HEK293 (cell line): Measurements from ENCODE around the gene BDKRB2.

ENCODE experiments used
- CTCF ChIA-PET: fragments of 350-600 bp; formaldehyde crosslinking; extraction: SDS; loops from one replicate; lab custom pipeline; 2021; ENCODE audit warnings: antibody characterized with exemption; lab: Yijun Ruan, JAX
- POLR2A ChIA-PET: fragments of 300-600 bp; formaldehyde crosslinking; extraction: SDS; loops from one replicate; lab custom pipeline; 2020; ENCODE audit warnings: antibody characterized with exemption, inconsistent platforms; lab: Yijun Ruan, JAX
- H3K27ac ChIP-seq: fragments of 200-500 bp; sonication (Bioruptor generic); 2 replicates; pipeline ENCODE4 v1.5.1; 2014; ENCODE audit warnings: low read depth, low read length, control low read depth, inconsistent platforms; ENCODE audit errors: extremely low read depth
- H3K36me3 ChIP-seq, 2 experiments: fragments of 200-500 bp in 1 of 2; sonication (Bioruptor generic) in 1 of 2; 1 replicate in 1 of 2; 2 replicates in 1 of 2; pipeline ENCODE4 v1.5.1; 2014 to 2017; ENCODE audit warnings: inconsistent platforms in 2 of 2, low read length in 2 of 2; ENCODE audit not compliant: control insufficient read depth in 2 of 2, insufficient read depth in 1 of 2
- H3K4me1 ChIP-seq: fragments of 200-500 bp; sonication (Bioruptor generic); 2 replicates; pipeline ENCODE4 v1.5.1; 2014; ENCODE audit warnings: mild to moderate bottlenecking, low read length, inconsistent platforms; ENCODE audit not compliant: control insufficient read depth, insufficient read depth
- H3K4me3 ChIP-seq: 2 replicates; pipeline ENCODE4 v1.5.1; 2011; ENCODE audit warnings: low read depth, mild to moderate bottlenecking, control low read depth, low read length, moderate library complexity
- H3K9me3 ChIP-seq: fragments of 200-500 bp; sonication (Bioruptor generic); 2 replicates; pipeline ENCODE4 v1.5.1; 2014; ENCODE audit warnings: low read depth, low read length, inconsistent platforms; ENCODE audit not compliant: control insufficient read depth, insufficient read depth
- BCL11B ChIP-seq: fragments of 450-650 bp; formaldehyde crosslinking; IDR thresholded peaks from 2 replicates; pipeline ENCODE4 v1.5.1; 2016; ENCODE audit warnings: low read depth, missing biosample characterization, missing genetic modification characterization
- HOXD13 ChIP-seq: sonication (generic); formaldehyde crosslinking; IDR thresholded peaks from 2 replicates; pipeline ENCODE4 v1.8.0; 2022; ENCODE audit warnings: missing genetic modification reagents, borderline replicate concordance
- KLF17 ChIP-seq: fragments of 450-650 bp; formaldehyde crosslinking; IDR thresholded peaks from 2 replicates; pipeline ENCODE4 v1.5.1; 2016; ENCODE audit warnings: missing biosample characterization, missing genetic modification characterization
- PRDM4 ChIP-seq: fragments of 450-650 bp; formaldehyde crosslinking; IDR thresholded peaks from 2 replicates; pipeline ENCODE4 v1.5.1; 2017; ENCODE audit warnings: missing biosample characterization, missing genetic modification characterization
- PRDM6 ChIP-seq: fragments of 450-650 bp; formaldehyde crosslinking; IDR thresholded peaks from 2 replicates; pipeline ENCODE4 v1.5.1; 2017; ENCODE audit warnings: missing biosample characterization, missing genetic modification characterization
- SCRT1 ChIP-seq: fragments of 450-650 bp; formaldehyde crosslinking; IDR thresholded peaks from 2 replicates; pipeline ENCODE4 v1.5.1; 2016; ENCODE audit warnings: missing biosample characterization, missing genetic modification characterization, borderline replicate concordance
- ZNF513 ChIP-seq: fragments of 450-650 bp; IDR thresholded peaks from 2 replicates; pipeline ENCODE4 v1.5.1; 2018; ENCODE audit warnings: missing biosample characterization, missing genetic modification characterization
- ZNF549 ChIP-seq: fragments of 450-650 bp; IDR thresholded peaks from 2 replicates; pipeline ENCODE4 v1.5.1; 2018; ENCODE audit warnings: missing biosample characterization, missing genetic modification characterization, mild to moderate bottlenecking, inconsistent platforms, moderate library complexity
- ZNF623 ChIP-seq: fragments of 450-650 bp; formaldehyde crosslinking; IDR thresholded peaks from 2 replicates; pipeline ENCODE4 v1.5.1; 2016; ENCODE audit warnings: missing biosample characterization, missing genetic modification characterization
- ZNF701 ChIP-seq: fragments of 450-650 bp; formaldehyde crosslinking; IDR thresholded peaks from 2 replicates; pipeline ENCODE4 v1.5.1; 2016; ENCODE audit warnings: missing biosample characterization, missing genetic modification characterization
- ZNF843 ChIP-seq: fragments of 450-650 bp; formaldehyde crosslinking; IDR thresholded peaks from 2 replicates; pipeline ENCODE4 v1.5.1; 2016; ENCODE audit warnings: missing biosample characterization, missing genetic modification characterization
- TF ChIP-seq, protein P1 (sequence below): fragments of 450-650 bp; formaldehyde crosslinking; IDR thresholded peaks from 2 replicates; pipeline ENCODE4 v1.5.1; 2016; ENCODE audit warnings: missing biosample characterization, missing genetic modification characterization, borderline replicate concordance

BDKRB2 gene

GRCh38 chr14:96270565-96271420, 66.2 kb downstream of the BDKRB2 start:
- TF ChIP-seq ZNF843 (tag by site-specific recombination) (no peak), ZNF549 (no peak), ZNF701 (tag by site-specific recombination) (no peak), PRDM6 (tag by site-specific recombination) (no peak), BCL11B (tag by site-specific recombination) (no peak), ZNF513 (tag by site-specific recombination) (no peak)
- H3K4me1 ChIP-seq: no peaks in the 10 kb centered on the region
- H3K4me3 ChIP-seq: no peak overlapping the region
- no peaks in the 10 kb centered on the region for H3K36me3 ChIP-seq
- no peak overlapping the region for H3K27ac ChIP-seq
- ChIA-PET POLR2A (no interaction called here), CTCF (interaction anchor here (0.6 to 10.8 kb wide), 3 partner anchors 66 to 172 kb away, joined by 3 to 165 read pairs (median 6); partner anchors contain the start of gene BDKRB2)
- H3K9me3 ChIP-seq: no peaks in the 10 kb centered on the region

DNA sequence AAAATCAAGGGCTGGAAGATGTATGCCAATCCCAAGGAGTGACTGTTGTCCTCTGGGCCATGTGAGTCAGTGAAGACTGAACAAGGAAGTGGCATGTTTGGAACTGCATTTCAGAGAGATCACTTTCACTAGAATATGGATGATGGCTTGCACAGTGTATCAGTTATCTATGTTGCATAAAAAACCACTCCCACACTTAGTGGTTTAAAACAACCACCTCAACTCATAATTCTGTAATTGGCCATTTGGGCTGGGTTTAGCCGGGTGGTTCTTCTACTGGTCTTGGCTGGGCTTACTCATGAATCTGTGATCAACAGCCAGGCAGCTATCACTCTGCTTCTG, 66.8 kb downstream of the BDKRB2 start:
- H3K27ac ChIP-seq: no peak overlapping the region
- H3K9me3 ChIP-seq: no peaks in the 10 kb centered on the region
- H3K36me3 ChIP-seq: no peaks in the 10 kb centered on the region
- no peak overlapping the region for H3K4me3 ChIP-seq
- CTCF ChIA-PET: interaction anchor here (1.3 to 10.8 kb wide), 2 partner anchors 169 to 173 kb away, joined by 6 to 165 read pairs; no protein-coding TSS in a partner anchor
- no peak for TF ChIP-seq KLF17
- TF ChIP-seq SCRT1 (tag by site-specific recombination): no peak
- no peak for TF ChIP-seq ZNF623 (tag by site-specific recombination)
- no peak for TF ChIP-seq HOXD13 (CRISPR knock-in tag)
- TF ChIP-seq, protein P1, sequence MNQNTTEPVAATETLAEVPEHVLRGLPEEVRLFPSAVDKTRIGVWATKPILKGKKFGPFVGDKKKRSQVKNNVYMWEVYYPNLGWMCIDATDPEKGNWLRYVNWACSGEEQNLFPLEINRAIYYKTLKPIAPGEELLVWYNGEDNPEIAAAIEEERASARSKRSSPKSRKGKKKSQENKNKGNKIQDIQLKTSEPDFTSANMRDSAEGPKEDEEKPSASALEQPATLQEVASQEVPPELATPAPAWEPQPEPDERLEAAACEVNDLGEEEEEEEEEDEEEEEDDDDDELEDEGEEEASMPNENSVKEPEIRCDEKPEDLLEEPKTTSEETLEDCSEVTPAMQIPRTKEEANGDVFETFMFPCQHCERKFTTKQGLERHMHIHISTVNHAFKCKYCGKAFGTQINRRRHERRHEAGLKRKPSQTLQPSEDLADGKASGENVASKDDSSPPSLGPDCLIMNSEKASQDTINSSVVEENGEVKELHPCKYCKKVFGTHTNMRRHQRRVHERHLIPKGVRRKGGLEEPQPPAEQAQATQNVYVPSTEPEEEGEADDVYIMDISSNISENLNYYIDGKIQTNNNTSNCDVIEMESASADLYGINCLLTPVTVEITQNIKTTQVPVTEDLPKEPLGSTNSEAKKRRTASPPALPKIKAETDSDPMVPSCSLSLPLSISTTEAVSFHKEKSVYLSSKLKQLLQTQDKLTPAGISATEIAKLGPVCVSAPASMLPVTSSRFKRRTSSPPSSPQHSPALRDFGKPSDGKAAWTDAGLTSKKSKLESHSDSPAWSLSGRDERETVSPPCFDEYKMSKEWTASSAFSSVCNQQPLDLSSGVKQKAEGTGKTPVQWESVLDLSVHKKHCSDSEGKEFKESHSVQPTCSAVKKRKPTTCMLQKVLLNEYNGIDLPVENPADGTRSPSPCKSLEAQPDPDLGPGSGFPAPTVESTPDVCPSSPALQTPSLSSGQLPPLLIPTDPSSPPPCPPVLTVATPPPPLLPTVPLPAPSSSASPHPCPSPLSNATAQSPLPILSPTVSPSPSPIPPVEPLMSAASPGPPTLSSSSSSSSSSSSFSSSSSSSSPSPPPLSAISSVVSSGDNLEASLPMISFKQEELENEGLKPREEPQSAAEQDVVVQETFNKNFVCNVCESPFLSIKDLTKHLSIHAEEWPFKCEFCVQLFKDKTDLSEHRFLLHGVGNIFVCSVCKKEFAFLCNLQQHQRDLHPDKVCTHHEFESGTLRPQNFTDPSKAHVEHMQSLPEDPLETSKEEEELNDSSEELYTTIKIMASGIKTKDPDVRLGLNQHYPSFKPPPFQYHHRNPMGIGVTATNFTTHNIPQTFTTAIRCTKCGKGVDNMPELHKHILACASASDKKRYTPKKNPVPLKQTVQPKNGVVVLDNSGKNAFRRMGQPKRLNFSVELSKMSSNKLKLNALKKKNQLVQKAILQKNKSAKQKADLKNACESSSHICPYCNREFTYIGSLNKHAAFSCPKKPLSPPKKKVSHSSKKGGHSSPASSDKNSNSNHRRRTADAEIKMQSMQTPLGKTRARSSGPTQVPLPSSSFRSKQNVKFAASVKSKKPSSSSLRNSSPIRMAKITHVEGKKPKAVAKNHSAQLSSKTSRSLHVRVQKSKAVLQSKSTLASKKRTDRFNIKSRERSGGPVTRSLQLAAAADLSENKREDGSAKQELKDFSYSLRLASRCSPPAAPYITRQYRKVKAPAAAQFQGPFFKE (tag by site-specific recombination): no peak
- no peak for TF ChIP-seq PRDM4
- POLR2A ChIA-PET: no interaction called here
- no peaks in the 10 kb centered on the region for H3K4me1 ChIP-seq
